ENCODE data around the gene STK32A. TPM values are rescaled to one million over a fixed set of nuclear protein-coding genes. Genes with fewer than 3 reads are reported as not detected.

The STK32A gene
- total RNA-seq, 1 experiment from 2014 or later, result 1.3 TPM

DNA sequence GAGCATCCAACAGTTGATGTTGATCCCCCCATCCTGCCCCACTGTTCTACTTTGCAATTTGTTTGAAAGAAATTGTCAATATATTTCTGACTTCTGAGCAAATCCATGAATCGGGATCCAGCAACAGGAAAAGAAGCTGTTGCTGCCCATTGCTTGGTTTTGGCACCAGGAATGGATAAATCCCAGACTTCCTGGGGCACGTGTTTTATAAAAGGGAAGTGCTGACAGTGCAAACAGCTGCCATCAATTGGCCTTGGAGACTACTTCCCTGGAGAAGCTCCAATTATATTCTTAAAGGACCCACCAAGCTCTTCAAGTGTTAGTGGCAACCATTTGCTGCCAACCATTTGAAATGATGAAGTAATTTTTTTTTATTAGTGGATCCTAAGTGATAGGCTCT, 13.7 kb downstream of the STK32A start:
- Histone ChIP-seq H3K23me2 (ENCODE audit: insufficient read length, low read depth, low read length, poor library complexity, severe bottlenecking) (no peaks in the 10 kb centered on the region), H2BK5ac (ENCODE audit: insufficient read length, low read length) (no peak overlapping the region), H2BK120ac (ENCODE audit: low read depth, low read length, poor library complexity, severe bottlenecking) (no peak overlapping the region), H3K56ac (ENCODE audit: insufficient read length, low read depth, low read length) (no peak overlapping the region), H3T11ph (ENCODE audit: low read length) (no peak overlapping the region), H2BK20ac (ENCODE audit: low read depth, low read length, poor library complexity, severe bottlenecking) (no peak overlapping the region), H3K4me2 (ENCODE audit: insufficient read depth, insufficient read length, low read length) (no peak overlapping the region), H3K27me3 (ENCODE audit: insufficient read depth, low read length) (no peaks in the 10 kb centered on the region), H4K5ac (ENCODE audit: insufficient read length, low read depth, low read length) (no peak overlapping the region), H2AK5ac (ENCODE audit: insufficient read length, low read length) (no peak overlapping the region), H3K4ac (ENCODE audit: low read depth, low read length) (no peak overlapping the region), H4K91ac (ENCODE audit: insufficient read length, low read depth, low read length) (no peak overlapping the region), H4K8ac (replicated peaks; ENCODE audit: insufficient read length, low read depth, low read length) (no peak overlapping the region), H3K14ac (ENCODE audit: insufficient read depth, low read length) (no peak overlapping the region), H3K79me1 (ENCODE audit: insufficient read depth, low read depth, low read length, poor library complexity, severe bottlenecking) (no peaks in the 10 kb centered on the region), H3K23ac (ENCODE audit: insufficient read length, low read depth, low read length) (no peak overlapping the region), H4K20me1 (ENCODE audit: control insufficient read depth, insufficient read depth, insufficient read length) (no peaks in the 10 kb centered on the region), H3K79me2 (ENCODE audit: insufficient read depth, low read length) (no peaks in the 10 kb centered on the region), H3K9me3 (ENCODE audit: control insufficient read depth, low read depth, low read length) (no peaks in the 10 kb centered on the region), H3K18ac (ENCODE audit: insufficient read length, low read depth, low read length) (no peak overlapping the region), H3K4me1 (ENCODE audit: insufficient read depth, low read length) (no peaks in the 10 kb centered on the region), H3K27ac (ENCODE audit: insufficient read length, low read depth, low read length) (no peak overlapping the region), H2BK15ac (ENCODE audit: low read depth, low read length) (no peak overlapping the region), H2BK12ac (ENCODE audit: insufficient read length, low read depth, low read length) (no peak overlapping the region), H2AFZ (ENCODE audit: low read length) (no peak overlapping the region), H3K9ac (ENCODE audit: extremely low read depth, insufficient read length, low read length) (no peak overlapping the region)
- Mint-ChIP-seq H3K9me3 (no peaks in the 10 kb centered on the region), H3K4me1 (no peaks in the 10 kb centered on the region), H3K27ac (no peak overlapping the region; a peak in 1 of 7 replicates), H3K4me3 (no peak overlapping the region), H3K36me3 (ENCODE audit: insufficient read depth in 1 of 3, low read depth in 3 of 3) (no peaks in the 10 kb centered on the region), H3K27me3 (ENCODE audit: low read depth) (no peaks in the 10 kb centered on the region)
- no CpG with 5 or more reads among the region's 2 CpGs for WGBS (ENCODE audit: extremely low coverage, insufficient read length, low lambda C conversion rate)
- DNase-seq, result no peak
- TF ChIP-seq, protein P1, sequence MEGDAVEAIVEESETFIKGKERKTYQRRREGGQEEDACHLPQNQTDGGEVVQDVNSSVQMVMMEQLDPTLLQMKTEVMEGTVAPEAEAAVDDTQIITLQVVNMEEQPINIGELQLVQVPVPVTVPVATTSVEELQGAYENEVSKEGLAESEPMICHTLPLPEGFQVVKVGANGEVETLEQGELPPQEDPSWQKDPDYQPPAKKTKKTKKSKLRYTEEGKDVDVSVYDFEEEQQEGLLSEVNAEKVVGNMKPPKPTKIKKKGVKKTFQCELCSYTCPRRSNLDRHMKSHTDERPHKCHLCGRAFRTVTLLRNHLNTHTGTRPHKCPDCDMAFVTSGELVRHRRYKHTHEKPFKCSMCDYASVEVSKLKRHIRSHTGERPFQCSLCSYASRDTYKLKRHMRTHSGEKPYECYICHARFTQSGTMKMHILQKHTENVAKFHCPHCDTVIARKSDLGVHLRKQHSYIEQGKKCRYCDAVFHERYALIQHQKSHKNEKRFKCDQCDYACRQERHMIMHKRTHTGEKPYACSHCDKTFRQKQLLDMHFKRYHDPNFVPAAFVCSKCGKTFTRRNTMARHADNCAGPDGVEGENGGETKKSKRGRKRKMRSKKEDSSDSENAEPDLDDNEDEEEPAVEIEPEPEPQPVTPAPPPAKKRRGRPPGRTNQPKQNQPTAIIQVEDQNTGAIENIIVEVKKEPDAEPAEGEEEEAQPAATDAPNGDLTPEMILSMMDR (conservative IDR thresholded peaks at IDR 0.05), result no peak

All from H9 (cell line).